ENCODE results near the gene SBF2. TPM values are rescaled to one million over a fixed set of nuclear protein-coding genes. Genes with fewer than 3 reads are reported as not detected.

SBF2 gene
- total RNA-seq, 4 donors from 2014 or later, result 67.5 to 92.9 (median 71.6) TPM

DNA sequence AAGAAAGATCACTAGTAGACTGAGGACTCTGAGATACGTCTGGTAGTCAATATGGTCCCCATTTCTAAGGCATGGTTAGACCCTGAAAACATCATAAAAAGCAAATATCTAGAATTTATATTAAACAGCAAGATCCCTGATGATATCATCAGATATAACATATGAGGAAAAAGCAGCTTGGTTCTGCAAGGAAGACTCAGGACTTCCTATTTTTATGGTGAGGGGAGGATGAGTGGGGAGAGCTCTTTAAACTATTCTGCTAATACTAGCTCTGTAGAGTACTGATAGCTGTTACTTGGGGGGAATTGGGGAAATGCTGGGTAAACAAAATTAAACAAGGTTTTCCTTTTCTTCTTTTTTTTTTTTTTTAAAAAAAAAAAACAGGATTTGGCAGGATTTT, 394.3 kb downstream of the SBF2 start:
- DNase-seq, result no peak
- Histone ChIP-seq H3K36me3 (peaks cover 0 to 9% of the 10 kb centered on the region in 2 donors), H3K4me3 (replicated peaks in 1 of 3) (no peak overlapping the region), H3K9me3 (no peaks in the 10 kb centered on the region), H3K4me1 (no peaks in the 10 kb centered on the region), H3K27ac (no peak overlapping the region), H3K27me3 (no peaks in the 10 kb centered on the region)
- WGBS, 2 donors, result 81 to 98% methylated on average over 1 of the region's 1 CpG
- intact Hi-C loops (cut with DNase I), result no loop called here
- TF ChIP-seq, protein P1, sequence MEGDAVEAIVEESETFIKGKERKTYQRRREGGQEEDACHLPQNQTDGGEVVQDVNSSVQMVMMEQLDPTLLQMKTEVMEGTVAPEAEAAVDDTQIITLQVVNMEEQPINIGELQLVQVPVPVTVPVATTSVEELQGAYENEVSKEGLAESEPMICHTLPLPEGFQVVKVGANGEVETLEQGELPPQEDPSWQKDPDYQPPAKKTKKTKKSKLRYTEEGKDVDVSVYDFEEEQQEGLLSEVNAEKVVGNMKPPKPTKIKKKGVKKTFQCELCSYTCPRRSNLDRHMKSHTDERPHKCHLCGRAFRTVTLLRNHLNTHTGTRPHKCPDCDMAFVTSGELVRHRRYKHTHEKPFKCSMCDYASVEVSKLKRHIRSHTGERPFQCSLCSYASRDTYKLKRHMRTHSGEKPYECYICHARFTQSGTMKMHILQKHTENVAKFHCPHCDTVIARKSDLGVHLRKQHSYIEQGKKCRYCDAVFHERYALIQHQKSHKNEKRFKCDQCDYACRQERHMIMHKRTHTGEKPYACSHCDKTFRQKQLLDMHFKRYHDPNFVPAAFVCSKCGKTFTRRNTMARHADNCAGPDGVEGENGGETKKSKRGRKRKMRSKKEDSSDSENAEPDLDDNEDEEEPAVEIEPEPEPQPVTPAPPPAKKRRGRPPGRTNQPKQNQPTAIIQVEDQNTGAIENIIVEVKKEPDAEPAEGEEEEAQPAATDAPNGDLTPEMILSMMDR (IDR thresholded peaks at IDR 0.05), result no peak
- no peak for TF ChIP-seq POLR2A (IDR thresholded peaks at IDR 0.05)

DNA sequence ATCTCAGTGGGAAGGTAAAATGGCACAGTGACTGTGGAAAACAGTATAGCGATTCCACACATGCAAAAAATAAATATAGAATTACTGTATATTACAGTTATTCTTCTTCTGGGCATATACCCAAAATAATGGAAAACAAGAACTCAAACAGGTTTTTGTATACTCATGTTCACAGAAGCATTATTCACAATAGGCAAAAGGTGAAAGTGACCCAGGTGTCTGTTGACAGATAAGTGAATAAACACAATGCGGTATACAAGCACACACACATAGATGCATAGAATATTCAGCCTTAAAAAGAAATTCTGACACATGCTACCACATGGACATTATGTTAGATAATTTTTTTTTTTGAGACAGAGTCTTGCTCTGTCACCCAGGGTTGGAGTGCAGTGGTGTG, 397.1 kb downstream of the SBF2 start:
- H3K27me3 ChIP-seq, result no peaks in the 10 kb centered on the region
- no peak overlapping the region for H3K4me3 ChIP-seq (replicated peaks in 1 of 3)
- no peaks in the 10 kb centered on the region for H3K4me1 ChIP-seq
- TF ChIP-seq, protein P1 (IDR thresholded peaks at IDR 0.05), result no peak
- no peak for TF ChIP-seq POLR2A (IDR thresholded peaks at IDR 0.05)
- no peaks in the 10 kb centered on the region for H3K9me3 ChIP-seq
- 99 to 100% methylated on average over 2 of the region's 2 CpGs for WGBS, 2 donors
- DNase-seq, result no peak
- intact Hi-C loops (cut with DNase I), result no loop called here
- peaks cover 0 to 9% of the 10 kb centered on the region in 2 donors for H3K36me3 ChIP-seq
- no peak overlapping the region for H3K27ac ChIP-seq

DNA sequence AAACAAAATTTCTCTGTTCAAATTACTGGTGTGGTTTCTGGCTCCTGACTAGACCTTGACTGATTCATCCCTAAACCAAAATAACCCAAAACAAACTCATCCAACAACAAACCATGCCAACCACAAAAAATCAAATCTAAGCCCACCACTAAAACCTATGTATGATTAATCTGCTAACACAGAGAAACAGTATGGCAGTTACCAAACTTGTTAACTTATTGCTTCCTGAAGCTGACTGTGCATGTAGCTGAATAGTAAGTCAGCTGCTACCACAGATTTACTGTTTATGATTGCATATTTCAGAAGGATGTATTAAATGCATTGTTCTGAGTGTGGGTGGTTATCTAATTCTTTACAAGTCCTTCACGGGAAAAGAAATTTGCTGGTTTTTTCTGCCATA, 399.0 kb downstream of the SBF2 start:
- intact Hi-C loops (cut with DNase I), result no loop called here
- no peak for TF ChIP-seq POLR2A (IDR thresholded peaks at IDR 0.05)
- TF ChIP-seq, protein P1 (IDR thresholded peaks at IDR 0.05), result no peak
- peaks cover 0 to 9% of the 10 kb centered on the region in 2 donors for H3K36me3 ChIP-seq
- no peaks in the 10 kb centered on the region for H3K27me3 ChIP-seq
- H3K4me3 ChIP-seq (replicated peaks in 1 of 3), result no peak overlapping the region
- no peak for DNase-seq
- WGBS, 2 donors, result 100% methylated on average over 1 of the region's 1 CpG
- no peaks in the 10 kb centered on the region for H3K9me3 ChIP-seq
- H3K27ac ChIP-seq, result no peak overlapping the region
- no peaks in the 10 kb centered on the region for H3K4me1 ChIP-seq

DNA sequence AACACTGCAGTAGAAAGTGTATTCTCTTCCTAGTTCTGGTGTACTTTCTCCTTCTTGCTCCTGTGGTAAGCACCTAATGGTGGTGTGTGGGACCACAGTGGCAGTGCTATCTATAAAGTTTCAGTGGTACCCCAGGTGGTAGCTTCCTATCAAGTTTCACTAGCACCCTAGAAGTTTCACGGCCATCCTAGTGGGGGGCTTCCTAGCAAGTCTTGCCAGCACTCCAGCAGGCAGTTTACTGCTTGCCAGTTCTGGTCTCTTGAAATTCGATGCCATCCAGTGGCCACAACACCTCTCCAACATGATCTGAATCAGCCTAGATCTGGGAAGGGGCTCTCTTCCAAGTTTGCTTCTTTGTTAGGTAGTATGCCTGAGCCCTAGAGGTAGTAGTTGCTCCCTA, 400.5 kb downstream of the SBF2 start:
- Histone ChIP-seq H3K9me3 (no peaks in the 10 kb centered on the region), H3K4me3 (replicated peaks in 1 of 3) (no peak overlapping the region), H3K36me3 (peaks cover 0 to 9% of the 10 kb centered on the region in 2 donors), H3K27ac (no peak overlapping the region), H3K4me1 (no peaks in the 10 kb centered on the region), H3K27me3 (no peaks in the 10 kb centered on the region)
- TF ChIP-seq, protein P1 (IDR thresholded peaks at IDR 0.05), result no peak
- no peak for TF ChIP-seq POLR2A (IDR thresholded peaks at IDR 0.05)
- 78 to 91% methylated on average over 2 of the region's 2 CpGs for WGBS, 2 donors
- intact Hi-C loops (cut with DNase I), result no loop called here
- DNase-seq, result no peak

DNA sequence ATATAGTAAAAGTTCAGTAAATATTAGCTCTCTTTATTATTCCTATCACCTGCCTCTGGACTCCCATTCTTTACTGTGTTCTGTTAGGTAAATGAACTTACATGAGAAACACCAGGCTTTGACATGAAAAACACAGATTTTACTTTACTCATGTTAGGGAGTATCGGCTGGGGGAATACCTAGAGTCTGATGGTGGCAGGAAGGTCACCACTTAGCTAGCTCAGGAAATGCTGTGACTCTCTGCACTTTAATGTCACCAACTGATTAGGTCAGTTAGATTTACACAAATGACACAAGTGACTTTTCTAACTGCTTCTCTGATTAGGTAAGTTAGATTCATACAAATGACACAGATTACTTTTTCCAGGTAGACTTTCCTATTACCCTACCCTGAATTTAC, 405.1 kb downstream of the SBF2 start:
- WGBS, 2 donors, result 88 to 95% methylated on average over 1 of the region's 1 CpG
- intact Hi-C loops (cut with DNase I), result no loop called here
- Histone ChIP-seq H3K27ac (no peak overlapping the region), H3K27me3 (no peaks in the 10 kb centered on the region), H3K4me1 (no peaks in the 10 kb centered on the region), H3K36me3 (no peaks in the 10 kb centered on the region), H3K4me3 (replicated peaks in 1 of 3) (no peak overlapping the region), H3K9me3 (no peaks in the 10 kb centered on the region)
- DNase-seq, result no peak
- TF ChIP-seq, protein P1 (IDR thresholded peaks at IDR 0.05), result no peak
- no peak for TF ChIP-seq POLR2A (IDR thresholded peaks at IDR 0.05)
